ENCODE data around the gene ZNF407.
A peak's percentile ranks its signal among the peaks of the same experiment; 100 is the strongest.

ZNF407 gene

GRCh38 chr18:74768096-74768495 is 170.4 kb downstream of the ZNF407 start:
- Histone ChIP-seq H2BK5ac (ENCODE audit: low read length) (no peak overlapping the region), H2BK15ac (replicated peaks; ENCODE audit: low read depth) (no peak overlapping the region), H2AK5ac (ENCODE audit: low read length) (no peak overlapping the region), H3K79me1 (ENCODE audit: low read length) (no peaks in the 10 kb centered on the region), H3K27ac (ENCODE audit: low read depth, low read length) (no peak overlapping the region), H3K4me2 (ENCODE audit: low read length) (no peak overlapping the region), H3K4me1 (ENCODE audit: control insufficient read depth, low read depth, low read length) (peaks cover 8% of the 10 kb centered on the region), H3K9ac (ENCODE audit: low read length) (no peak overlapping the region), H2BK120ac (ENCODE audit: low read depth, low read length) (no peak overlapping the region), H3K79me2 (ENCODE audit: control insufficient read depth, insufficient read depth, low read length) (no peaks in the 10 kb centered on the region), H3K4me3 (ENCODE audit: low read length) (no peak overlapping the region), H3K23ac (ENCODE audit: low read length) (no peak overlapping the region), H4K5ac (ENCODE audit: low read length) (no peak overlapping the region), H3K56ac (ENCODE audit: low read length) (no peak overlapping the region), H3K36me3 (ENCODE audit: control insufficient read depth, insufficient read depth, low read length) (no peaks in the 10 kb centered on the region), H3K18ac (ENCODE audit: low read length) (no peak overlapping the region), H3K4ac (ENCODE audit: low read depth, low read length) (no peak overlapping the region), H4K8ac (ENCODE audit: low read depth, low read length) (no peak overlapping the region), H3K27me3 (ENCODE audit: insufficient read depth, low read length, poor library complexity) (no peaks in the 10 kb centered on the region)
- DNase-seq: no peak
- no CpG with 5 or more reads among the region's 2 CpGs for WGBS (ENCODE audit: extremely low coverage, insufficient coverage, low lambda C conversion rate)

- no peak overlapping the region for H3K18ac ChIP-seq (ENCODE audit: low read length)
- no peak overlapping the region for H2BK5ac ChIP-seq (ENCODE audit: low read length)
- no peak for DNase-seq
- no peak overlapping the region for H3K56ac ChIP-seq (ENCODE audit: low read length)
- H3K4ac ChIP-seq (ENCODE audit: low read depth, low read length): no peak overlapping the region
- H3K79me1 ChIP-seq (ENCODE audit: low read length): no peaks in the 10 kb centered on the region
- no peaks in the 10 kb centered on the region for H3K27me3 ChIP-seq (ENCODE audit: insufficient read depth, low read length, poor library complexity)
- H3K36me3 ChIP-seq (ENCODE audit: control insufficient read depth, insufficient read depth, low read length): no peaks in the 10 kb centered on the region
- H3K4me1 ChIP-seq (ENCODE audit: control insufficient read depth, low read depth, low read length): no peaks in the 10 kb centered on the region
- no peak overlapping the region for H4K8ac ChIP-seq (ENCODE audit: low read depth, low read length)
- no peak overlapping the region for H3K23ac ChIP-seq (ENCODE audit: low read length)
- H2AK5ac ChIP-seq (ENCODE audit: low read length): no peak overlapping the region
- no peak overlapping the region for H3K9ac ChIP-seq (ENCODE audit: low read length)
- no peak overlapping the region for H2BK120ac ChIP-seq (ENCODE audit: low read depth, low read length)
- H3K4me3 ChIP-seq (ENCODE audit: low read length): no peak overlapping the region
- no peak overlapping the region for H2BK15ac ChIP-seq (replicated peaks; ENCODE audit: low read depth)
- H3K79me2 ChIP-seq (ENCODE audit: control insufficient read depth, insufficient read depth, low read length): no peaks in the 10 kb centered on the region
- H3K4me2 ChIP-seq (ENCODE audit: low read length): no peak overlapping the region
- no CpG with 5 or more reads among the region's 3 CpGs for WGBS (ENCODE audit: extremely low coverage, insufficient coverage, low lambda C conversion rate)
- H3K27ac ChIP-seq (ENCODE audit: low read depth, low read length): no peak overlapping the region
- no peak overlapping the region for H4K5ac ChIP-seq (ENCODE audit: low read length)
Observed at GRCh38 chr18:74773171-74773624, 175.5 kb downstream of the ZNF407 start.

GRCh38 chr18:74774486-74774885 is 176.8 kb downstream of the ZNF407 start:
- no peak for DNase-seq
- Histone ChIP-seq H3K27ac (ENCODE audit: low read depth, low read length) (no peak overlapping the region), H3K79me2 (ENCODE audit: control insufficient read depth, insufficient read depth, low read length) (no peaks in the 10 kb centered on the region)

GRCh38 chr18:74775239-74775638 is 177.6 kb downstream of the ZNF407 start:
- no peak overlapping the region for H2BK15ac ChIP-seq (replicated peaks; ENCODE audit: low read depth)
- no peak overlapping the region for H3K4me3 ChIP-seq (ENCODE audit: low read length)
- no peaks in the 10 kb centered on the region for H3K79me2 ChIP-seq (ENCODE audit: control insufficient read depth, insufficient read depth, low read length)
- H3K36me3 ChIP-seq (ENCODE audit: control insufficient read depth, insufficient read depth, low read length): no peaks in the 10 kb centered on the region
- no peaks in the 10 kb centered on the region for H3K4me1 ChIP-seq (ENCODE audit: control insufficient read depth, low read depth, low read length)
- no peak overlapping the region for H3K23ac ChIP-seq (ENCODE audit: low read length)
- H3K4ac ChIP-seq (ENCODE audit: low read depth, low read length): no peak overlapping the region
- no peak overlapping the region for H4K5ac ChIP-seq (ENCODE audit: low read length)
- no peak overlapping the region for H3K18ac ChIP-seq (ENCODE audit: low read length)
- H3K56ac ChIP-seq (ENCODE audit: low read length): no peak overlapping the region
- H2BK5ac ChIP-seq (ENCODE audit: low read length): no peak overlapping the region
- H3K27me3 ChIP-seq (ENCODE audit: insufficient read depth, low read length, poor library complexity): no peaks in the 10 kb centered on the region
- H3K4me2 ChIP-seq (ENCODE audit: low read length): no peak overlapping the region
- no peaks in the 10 kb centered on the region for H3K79me1 ChIP-seq (ENCODE audit: low read length)
- DNase-seq: no peak
- peak overlapping the region; percentile 28 for H4K8ac ChIP-seq (ENCODE audit: low read depth, low read length)
- WGBS (ENCODE audit: extremely low coverage, insufficient coverage, low lambda C conversion rate): no CpG with 5 or more reads among the region's 3 CpGs
- H2AK5ac ChIP-seq (ENCODE audit: low read length): no peak overlapping the region
- H3K9ac ChIP-seq (ENCODE audit: low read length): no peak overlapping the region
- no peak overlapping the region for H3K27ac ChIP-seq (ENCODE audit: low read depth, low read length)
- no peak overlapping the region for H2BK120ac ChIP-seq (ENCODE audit: low read depth, low read length)

More at GRCh38 chr18:74774486-74774885, 176.8 kb downstream of the ZNF407 start:
- H3K36me3 ChIP-seq (ENCODE audit: control insufficient read depth, insufficient read depth, low read length): no peaks in the 10 kb centered on the region
- no peaks in the 10 kb centered on the region for H3K79me1 ChIP-seq (ENCODE audit: low read length)
- H4K5ac ChIP-seq (ENCODE audit: low read length): no peak overlapping the region
- no peak overlapping the region for H3K56ac ChIP-seq (ENCODE audit: low read length)
- no peaks in the 10 kb centered on the region for H3K4me1 ChIP-seq (ENCODE audit: control insufficient read depth, low read depth, low read length)
- no peak overlapping the region for H2BK5ac ChIP-seq (ENCODE audit: low read length)
- no peak overlapping the region for H3K4ac ChIP-seq (ENCODE audit: low read depth, low read length)
- H3K23ac ChIP-seq (ENCODE audit: low read length): no peak overlapping the region
- no peak overlapping the region for H3K9ac ChIP-seq (ENCODE audit: low read length)
- no peak overlapping the region for H2BK120ac ChIP-seq (ENCODE audit: low read depth, low read length)
- H2BK15ac ChIP-seq (replicated peaks; ENCODE audit: low read depth): no peak overlapping the region
- WGBS (ENCODE audit: extremely low coverage, insufficient coverage, low lambda C conversion rate): 100% methylated on average over 3 of the region's 5 CpGs
- H3K4me3 ChIP-seq (ENCODE audit: low read length): no peak overlapping the region
- H4K8ac ChIP-seq (ENCODE audit: low read depth, low read length): no peak overlapping the region
- no peak overlapping the region for H3K18ac ChIP-seq (ENCODE audit: low read length)
- no peak overlapping the region for H3K4me2 ChIP-seq (ENCODE audit: low read length)
- H2AK5ac ChIP-seq (ENCODE audit: low read length): no peak overlapping the region
- H3K27me3 ChIP-seq (ENCODE audit: insufficient read depth, low read length, poor library complexity): no peaks in the 10 kb centered on the region

GRCh38 chr18:74778191-74778847 is 180.6 kb downstream of the ZNF407 start:
- no peak for DNase-seq
- no peaks in the 10 kb centered on the region for H3K36me3 ChIP-seq (ENCODE audit: control insufficient read depth, insufficient read depth, low read length)
- H4K5ac ChIP-seq (ENCODE audit: low read length): no peak overlapping the region
- no peak overlapping the region for H2AK5ac ChIP-seq (ENCODE audit: low read length)
- H3K9ac ChIP-seq (ENCODE audit: low read length): no peak overlapping the region
- no peaks in the 10 kb centered on the region for H3K4me1 ChIP-seq (ENCODE audit: control insufficient read depth, low read depth, low read length)
- no peak overlapping the region for H3K56ac ChIP-seq (ENCODE audit: low read length)
- no peak overlapping the region for H2BK120ac ChIP-seq (ENCODE audit: low read depth, low read length)
- no peak overlapping the region for H3K4ac ChIP-seq (ENCODE audit: low read depth, low read length)
- no peaks in the 10 kb centered on the region for H3K79me2 ChIP-seq (ENCODE audit: control insufficient read depth, insufficient read depth, low read length)
- H3K4me3 ChIP-seq (ENCODE audit: low read length): no peak overlapping the region
- no peak overlapping the region for H4K8ac ChIP-seq (ENCODE audit: low read depth, low read length)
- H3K23ac ChIP-seq (ENCODE audit: low read length): no peak overlapping the region
- H3K18ac ChIP-seq (ENCODE audit: low read length): no peak overlapping the region
- H3K27ac ChIP-seq (ENCODE audit: low read depth, low read length): no peak overlapping the region
- no peak overlapping the region for H2BK15ac ChIP-seq (replicated peaks; ENCODE audit: low read depth)
- H2BK5ac ChIP-seq (ENCODE audit: low read length): no peak overlapping the region
- no peak overlapping the region for H3K4me2 ChIP-seq (ENCODE audit: low read length)
- no CpG with 5 or more reads among the region's 6 CpGs for WGBS (ENCODE audit: extremely low coverage, insufficient coverage, low lambda C conversion rate)
- no peaks in the 10 kb centered on the region for H3K27me3 ChIP-seq (ENCODE audit: insufficient read depth, low read length, poor library complexity)
- no peaks in the 10 kb centered on the region for H3K79me1 ChIP-seq (ENCODE audit: low read length)

- no peak overlapping the region for H2BK120ac ChIP-seq (ENCODE audit: low read depth, low read length)
- no peak overlapping the region for H3K9ac ChIP-seq (ENCODE audit: low read length)
- H2AK5ac ChIP-seq (ENCODE audit: low read length): no peak overlapping the region
- H2BK5ac ChIP-seq (ENCODE audit: low read length): no peak overlapping the region
- H3K18ac ChIP-seq (ENCODE audit: low read length): no peak overlapping the region
- H3K27ac ChIP-seq (ENCODE audit: low read depth, low read length): no peak overlapping the region
- no peak overlapping the region for H3K4me3 ChIP-seq (ENCODE audit: low read length)
- no peaks in the 10 kb centered on the region for H3K79me1 ChIP-seq (ENCODE audit: low read length)
- H3K79me2 ChIP-seq (ENCODE audit: control insufficient read depth, insufficient read depth, low read length): no peaks in the 10 kb centered on the region
- H3K36me3 ChIP-seq (ENCODE audit: control insufficient read depth, insufficient read depth, low read length): no peaks in the 10 kb centered on the region
- H3K23ac ChIP-seq (ENCODE audit: low read length): no peak overlapping the region
- no peak overlapping the region for H3K4ac ChIP-seq (ENCODE audit: low read depth, low read length)
- no peaks in the 10 kb centered on the region for H3K27me3 ChIP-seq (ENCODE audit: insufficient read depth, low read length, poor library complexity)
- H3K56ac ChIP-seq (ENCODE audit: low read length): no peak overlapping the region
- no peaks in the 10 kb centered on the region for H3K4me1 ChIP-seq (ENCODE audit: control insufficient read depth, low read depth, low read length)
- H4K8ac ChIP-seq (ENCODE audit: low read depth, low read length): no peak overlapping the region
- no peak overlapping the region for H4K5ac ChIP-seq (ENCODE audit: low read length)
- no peak for DNase-seq
- H3K4me2 ChIP-seq (ENCODE audit: low read length): no peak overlapping the region
- H2BK15ac ChIP-seq (replicated peaks; ENCODE audit: low read depth): no peak overlapping the region
- WGBS (ENCODE audit: extremely low coverage, insufficient coverage, low lambda C conversion rate): no CpG with 5 or more reads among the region's 6 CpGs
Observed at GRCh38 chr18:74784752-74785151, 187.1 kb downstream of the ZNF407 start.
